CD14-positive monocyte (primary cell): ENCODE measurements around the gene EPHA4. TPM values are rescaled to one million over a fixed set of nuclear protein-coding genes. Genes with fewer than 3 reads are reported as not detected.

Experiments
- DNase-seq, 3 donors: peaks; one replicate each; pipeline ENCODE4 v3.0.0-alpha.2; 2011 to 2022
- H2AFZ ChIP-seq: 2 replicates; pipeline ENCODE4 v1.6.0; 2012; ENCODE audit warnings: mild to moderate bottlenecking, low read depth, low read length, inconsistent platforms; ENCODE audit not compliant: insufficient read depth, poor library complexity, severe bottlenecking
- H3K27ac ChIP-seq, 2 donors: 1 replicate in 1 of 2; 2 replicates in 1 of 2; pipeline ENCODE4 v1.5.1; 2012 to 2013; ENCODE audit warnings: low read length in 2 of 2, control low read depth in 1 of 2, inconsistent platforms in 1 of 2, low read depth in 1 of 2, mild to moderate bottlenecking in 1 of 2
- H3K27me3 ChIP-seq, 2 donors: one replicate each; pipeline versions ENCODE4 v1.6.0 to v1.6.1; 2011 to 2013; ENCODE audit warnings: low read length in 2 of 2; ENCODE audit not compliant: control insufficient read depth in 2 of 2, insufficient read depth in 2 of 2
- H3K36me3 ChIP-seq, 2 donors: replicated peaks in 1 of 2; 1 replicate in 1 of 2; 2 replicates in 1 of 2; pipeline versions ENCODE4 v1.5.1 to v1.6.1; 2012 to 2013; ENCODE audit warnings: low read length in 2 of 2, control low read depth in 1 of 2, inconsistent platforms in 1 of 2, mild to moderate bottlenecking in 1 of 2; ENCODE audit not compliant: insufficient read depth in 2 of 2, control insufficient read depth in 1 of 2
- H3K4me1 ChIP-seq, 2 donors: 1 replicate in 1 of 2; 2 replicates in 1 of 2; pipeline versions ENCODE4 v1.5.1 to v1.6.1; 2012 to 2013; ENCODE audit warnings: low read length in 2 of 2, control low read depth in 1 of 2, inconsistent platforms in 1 of 2, mild to moderate bottlenecking in 1 of 2, moderate library complexity in 1 of 2; ENCODE audit not compliant: insufficient read depth in 2 of 2, control insufficient read depth in 1 of 2
- H3K4me2 ChIP-seq: replicated peaks from 2 replicates; pipeline ENCODE3; 2012; ENCODE audit warnings: low read length, moderate library complexity, mild to moderate bottlenecking; ENCODE audit not compliant: poor library complexity, severe bottlenecking; ENCODE audit errors: extremely low read depth
- H3K4me3 ChIP-seq, 3 experiments: fragments of 200-600 bp in 1 of 3; sonication (generic) in 1 of 3; replicated peaks in 1 of 3; 1 replicate in 2 of 3; 2 replicates in 1 of 3; pipeline ENCODE4 v1.5.1; 2011 to 2013; ENCODE audit warnings: low read length in 3 of 3, mild to moderate bottlenecking in 3 of 3, control low read depth in 2 of 3, low read depth in 2 of 3, inconsistent platforms in 1 of 3, moderate library complexity in 1 of 3
- H3K79me2 ChIP-seq: 2 replicates; pipeline ENCODE4 v1.6.0; 2012; ENCODE audit warnings: mild to moderate bottlenecking, control low read depth, inconsistent platforms, low read length, moderate library complexity; ENCODE audit not compliant: insufficient read depth
- H3K9ac ChIP-seq: 2 replicates; pipeline ENCODE4 v1.6.0; 2017; ENCODE audit warnings: low read length, mild to moderate bottlenecking; ENCODE audit not compliant: insufficient read depth, poor library complexity, severe bottlenecking
- H3K9me3 ChIP-seq, 2 donors: replicated peaks in 1 of 2; 1 replicate in 1 of 2; 2 replicates in 1 of 2; pipeline versions ENCODE4 v1.5.1 to v1.6.1; 2012 to 2013; ENCODE audit warnings: low read length in 2 of 2, control low read depth in 1 of 2; ENCODE audit not compliant: control insufficient read depth in 1 of 2, insufficient read depth in 1 of 2
- H4K20me1 ChIP-seq: 2 replicates; pipeline ENCODE4 v1.6.0; 2012; ENCODE audit warnings: mild to moderate bottlenecking, low read length, control low read depth, moderate library complexity; ENCODE audit not compliant: insufficient read depth
- H3K27ac Mint-ChIP-seq, 7 donors: one replicate each; pipeline ENCODE4 v1.8.0; 2020; ENCODE audit warnings: mild to moderate bottlenecking in 7 of 7, mixed read lengths in 7 of 7, moderate library complexity in 6 of 7, inconsistent platforms in 2 of 7
- H3K27me3 Mint-ChIP-seq, 3 donors: one replicate each; pipeline ENCODE4 v1.8.0; 2021 to 2022; ENCODE audit warnings: low read depth in 3 of 3, mild to moderate bottlenecking in 3 of 3, mixed read lengths in 3 of 3, moderate library complexity in 3 of 3, inconsistent platforms in 1 of 3
- H3K36me3 Mint-ChIP-seq, 2 donors: one replicate each; pipeline ENCODE4 v1.8.0; 2020; ENCODE audit warnings: mixed read lengths in 2 of 2, inconsistent platforms in 1 of 2, mild to moderate bottlenecking in 1 of 2
- H3K4me1 Mint-ChIP-seq: one replicate; pipeline ENCODE4 v1.8.0; 2020; ENCODE audit warnings: mild to moderate bottlenecking, mixed read lengths
- H3K4me3 Mint-ChIP-seq, 2 donors: one replicate each; pipeline ENCODE4 v1.8.0; 2020; ENCODE audit warnings: mild to moderate bottlenecking in 2 of 2, mixed read lengths in 2 of 2, moderate library complexity in 1 of 2
- H3K9me3 Mint-ChIP-seq, 7 donors: one replicate each; pipeline ENCODE4 v1.8.0; 2020 to 2022; ENCODE audit warnings: mixed read lengths in 7 of 7, mild to moderate bottlenecking in 6 of 7, moderate library complexity in 6 of 7, inconsistent platforms in 2 of 7
- CTCF ChIP-seq: fragments of 200-600 bp; IDR thresholded peaks from one replicate; pipeline ENCODE4 v1.8.0; 2022; ENCODE audit warnings: antibody characterized with exemption, mild to moderate bottlenecking
- WGBS: methylation state at CpG from one replicate; pipeline ENCODE4 v1.1.5; 2013; ENCODE audit warnings: missing lambda C conversion rate; ENCODE audit not compliant: insufficient coverage; 5-methylcytosine and 5-hydroxymethylcytosine counted together
- intact Hi-C, 2 donors: fragments of 100-400 bp; cut with micrococcal nuclease; formaldehyde crosslinking; loops; one replicate each; pipeline versions ENCODE4 v1.15.0 to v1.15.1; 2023
- polyA plus RNA-seq, 3 donors: library from polyadenylated mRNA; depleted of rRNA in 1 of 3; unstranded in 2 of 3; stranded (reverse) in 1 of 3; fragments of 300-500 nt in 2 of 3; fragments of >200 nt in 1 of 3; fragmentation: Illumina TruSeq in 2 of 3; gene quantifications; 1 replicate in 2 of 3; 2 replicates in 1 of 3; pipeline ENCODE4 v1.2.3, GENCODE V29; 2012 to 2021

The EPHA4 gene
- polyA plus RNA-seq, 3 donors, result 0.15 to 0.31 TPM; not detected in 1

DNA sequence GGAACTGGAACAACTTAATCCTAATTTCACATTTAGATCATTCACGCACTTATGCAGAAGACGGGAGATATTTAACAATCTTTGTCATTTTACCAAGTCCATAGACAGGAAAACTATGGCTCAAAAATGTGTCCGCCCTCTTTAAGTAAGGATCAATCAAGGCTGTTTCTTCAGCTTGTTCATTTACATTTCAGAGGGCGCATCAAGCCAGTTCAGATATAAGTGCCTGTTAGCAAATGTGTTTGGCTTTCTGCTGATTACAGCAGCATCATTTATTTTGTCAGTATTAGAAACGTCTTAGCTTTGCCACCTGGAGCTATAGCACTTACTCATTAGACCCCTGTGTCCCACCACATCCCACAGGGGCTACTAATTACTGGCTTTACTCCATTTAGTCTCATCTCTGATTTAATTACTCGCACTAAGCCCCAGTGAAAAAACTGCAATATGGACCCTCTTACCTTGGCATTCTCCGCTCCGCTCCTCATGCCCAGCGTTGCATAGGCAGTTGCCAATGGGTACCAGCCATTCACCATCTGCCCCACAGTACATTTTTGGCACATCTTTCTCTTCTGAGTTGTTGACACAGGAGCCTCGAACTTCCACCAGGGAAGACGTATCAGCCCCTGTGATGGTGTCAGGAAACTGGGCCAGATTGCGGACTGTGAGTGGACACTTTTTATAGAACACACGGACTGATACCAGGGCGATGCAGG is 8.7 kb downstream of the EPHA4 start:
- Histone ChIP-seq H3K79me2 (no peaks in the 10 kb centered on the region), H4K20me1 (no peaks in the 10 kb centered on the region), H3K9me3 (no peaks in the 10 kb centered on the region), H3K36me3 (no peaks in the 10 kb centered on the region), H3K4me3 (no peak overlapping the region), H2AFZ (no peak overlapping the region), H3K27me3 (peaks cover 12 to 20% of the 10 kb centered on the region in 2 donors), H3K4me1 (no peaks in the 10 kb centered on the region), H3K9ac (no peak overlapping the region), H3K4me2 (no peak overlapping the region), H3K27ac (no peak overlapping the region)
- intact Hi-C loops, result no loop called here
- no peak overlapping the region for H3K4me3 Mint-ChIP-seq
- 91% methylated on average over 13 of the region's 14 CpGs for WGBS
- no peaks in the 10 kb centered on the region for H3K36me3 Mint-ChIP-seq
- no peaks in the 10 kb centered on the region for H3K4me1 Mint-ChIP-seq
- H3K27ac Mint-ChIP-seq, result no peak overlapping the region
- H3K27me3 Mint-ChIP-seq, result peaks cover 14 to 25% (median 17%) of the 10 kb centered on the region in 3 donors
- H3K9me3 Mint-ChIP-seq, result peaks cover 0 to 3% (median 0%) of the 10 kb centered on the region in 7 donors
- DNase-seq, result no peak
- no peak for TF ChIP-seq CTCF

- Histone ChIP-seq H2AFZ (no peak overlapping the region), H4K20me1 (no peaks in the 10 kb centered on the region), H3K4me2 (no peak overlapping the region), H3K27me3 (peaks cover 2 to 8% of the 10 kb centered on the region in 2 donors), H3K27ac (no peak overlapping the region), H3K36me3 (no peaks in the 10 kb centered on the region), H3K9ac (no peak overlapping the region), H3K4me3 (no peak overlapping the region), H3K9me3 (no peaks in the 10 kb centered on the region), H3K4me1 (no peaks in the 10 kb centered on the region), H3K79me2 (no peaks in the 10 kb centered on the region)
- no peak for TF ChIP-seq CTCF
- Mint-ChIP-seq H3K9me3 (peaks cover 0 to 3% (median 0%) of the 10 kb centered on the region in 7 donors), H3K36me3 (no peaks in the 10 kb centered on the region), H3K4me1 (no peaks in the 10 kb centered on the region), H3K27me3 (peaks cover 3 to 14% (median 10%) of the 10 kb centered on the region in 3 donors), H3K27ac (no peak overlapping the region), H3K4me3 (no peak overlapping the region)
- WGBS, result no CpG with 5 or more reads among the region's 1 CpG
- DNase-seq, result no peak
- intact Hi-C loops, result no loop called here
Measured at GRCh38 chr2:221562226-221562625, 9.9 kb downstream of the EPHA4 start.
